HL-60/S4 treated with retinoic acid at 250 ng/mL for 4 days and 3 days (cell line): ENCODE results near the gene MAP3K3.

ENCODE experiments used
- in situ Hi-C: fragments of 300-500 bp; cut with MboI; formaldehyde crosslinking; loops from 2 replicates; pipeline ENCODE4 v1.7.0; 2022; ENCODE audit warnings: low sequenced_read_pairs

The MAP3K3 gene

GRCh38 chr17:63647936-63648335, 25.7 kb downstream of the MAP3K3 start:
- in situ Hi-C loops, result no loop called here

DNA sequence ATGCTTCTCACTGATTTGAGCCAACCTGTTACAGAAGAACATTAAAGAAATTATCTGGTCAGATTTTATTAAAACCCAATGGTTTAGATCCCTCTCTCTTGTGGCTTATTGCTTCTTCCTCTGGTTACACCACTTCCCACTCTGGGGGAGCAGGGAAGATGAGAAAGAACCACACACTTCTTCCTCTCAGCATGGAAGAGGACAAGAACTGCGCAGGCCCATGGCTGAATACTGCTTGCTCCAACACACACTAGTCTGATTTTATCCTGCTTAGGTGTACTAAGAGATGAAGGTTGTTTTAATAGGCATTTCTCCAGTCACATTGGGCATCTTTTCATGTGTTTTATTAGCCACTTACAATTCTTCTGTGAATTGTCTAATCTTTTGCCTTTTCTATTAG, 27.6 kb downstream of the MAP3K3 start:
- in situ Hi-C loops, result no loop called here

- in situ Hi-C loops, result no loop called here
These were observed 29.9 kb downstream of the MAP3K3 start for GRCh38 chr17:63652106-63652505.

GRCh38 chr17:63653050-63653449, 30.8 kb downstream of the MAP3K3 start:
- in situ Hi-C loops, result no loop called here

DNA sequence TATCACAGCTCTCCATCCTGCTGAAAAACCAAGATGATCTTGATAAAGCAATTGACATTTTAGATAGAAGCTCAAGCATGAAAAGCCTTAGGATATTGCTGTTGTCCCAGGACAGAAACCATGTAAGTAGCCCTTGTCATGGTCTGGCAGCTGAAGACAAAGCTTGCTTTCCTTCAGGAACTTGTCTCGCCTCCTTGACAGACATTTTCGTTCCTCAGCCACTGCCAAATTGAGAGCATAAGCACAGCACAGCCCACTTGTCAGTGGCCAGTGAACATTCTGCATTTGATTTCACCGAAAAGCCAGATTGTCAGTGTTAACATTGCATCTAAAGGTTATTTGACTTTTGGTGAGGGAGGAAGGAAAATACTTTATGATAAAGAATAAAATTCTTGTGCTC, 35.6 kb downstream of the MAP3K3 start:
- in situ Hi-C loops, result no loop called here

DNA sequence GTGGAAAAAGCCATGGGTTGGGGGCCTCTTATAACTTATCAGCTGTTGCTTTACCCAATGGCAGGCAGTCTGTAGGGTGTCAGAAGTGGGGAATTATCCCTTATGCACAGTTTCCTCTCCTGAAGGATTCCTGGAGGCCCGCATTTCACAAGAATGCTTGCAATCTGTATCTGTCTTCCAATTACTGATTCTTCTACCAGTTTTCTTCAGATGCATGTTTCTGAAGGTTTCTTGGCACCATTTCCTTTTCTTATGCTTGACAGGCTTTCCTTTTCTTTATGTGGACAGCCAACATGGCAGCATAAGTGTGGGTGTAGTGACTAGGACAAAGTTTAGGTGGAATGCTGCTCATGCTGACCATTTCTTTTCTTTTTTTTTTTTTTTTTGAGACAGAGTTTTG, 36.1 kb downstream of the MAP3K3 start:
- in situ Hi-C loops, result no loop called here

DNA sequence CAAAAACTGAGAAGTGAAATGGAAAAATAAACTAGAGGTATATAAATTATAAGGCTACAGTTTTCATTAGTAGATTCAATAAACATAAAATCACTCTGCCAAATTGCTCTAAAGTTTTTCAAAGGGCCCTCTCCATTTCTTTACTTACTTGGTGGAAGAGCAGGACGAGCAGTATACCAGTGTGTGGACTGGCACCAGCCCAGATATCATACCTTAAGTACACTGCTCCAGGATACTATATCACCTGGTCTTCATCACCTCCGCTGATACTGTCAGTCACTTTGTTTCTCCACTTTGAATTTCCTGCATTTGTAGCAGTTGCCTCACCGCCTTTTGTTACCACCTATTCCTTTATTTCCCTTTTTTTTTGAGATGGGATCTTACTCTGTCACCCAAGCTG, 37.6 kb downstream of the MAP3K3 start:
- in situ Hi-C loops, result no loop called here

- in situ Hi-C loops, result no loop called here
These were observed 43.5 kb downstream of the MAP3K3 start for GRCh38 chr17:63665527-63666214.

GRCh38 chr17:63672856-63673255, 50.6 kb downstream of the MAP3K3 start:
- in situ Hi-C loops, result no loop called here

DNA sequence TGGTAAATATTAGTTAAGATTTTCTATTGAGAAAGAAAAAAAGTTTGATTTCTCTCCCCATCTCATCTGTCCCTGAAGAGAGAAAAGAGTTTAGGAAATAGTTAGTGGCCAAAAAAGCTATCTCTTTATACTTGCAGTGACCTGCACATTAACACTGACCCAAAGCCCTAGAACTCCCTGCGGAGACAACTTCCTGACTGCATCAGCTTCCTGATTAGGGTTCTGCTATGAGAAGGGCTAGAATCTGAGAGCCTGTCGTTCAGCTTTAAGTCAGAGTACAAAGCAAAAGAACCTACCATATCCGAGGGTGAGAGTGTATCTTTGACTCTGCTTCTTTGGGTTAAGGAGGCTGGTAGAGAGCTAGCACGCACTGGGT, 53.0 kb downstream of the MAP3K3 start:
- in situ Hi-C loops, result no loop called here

DNA sequence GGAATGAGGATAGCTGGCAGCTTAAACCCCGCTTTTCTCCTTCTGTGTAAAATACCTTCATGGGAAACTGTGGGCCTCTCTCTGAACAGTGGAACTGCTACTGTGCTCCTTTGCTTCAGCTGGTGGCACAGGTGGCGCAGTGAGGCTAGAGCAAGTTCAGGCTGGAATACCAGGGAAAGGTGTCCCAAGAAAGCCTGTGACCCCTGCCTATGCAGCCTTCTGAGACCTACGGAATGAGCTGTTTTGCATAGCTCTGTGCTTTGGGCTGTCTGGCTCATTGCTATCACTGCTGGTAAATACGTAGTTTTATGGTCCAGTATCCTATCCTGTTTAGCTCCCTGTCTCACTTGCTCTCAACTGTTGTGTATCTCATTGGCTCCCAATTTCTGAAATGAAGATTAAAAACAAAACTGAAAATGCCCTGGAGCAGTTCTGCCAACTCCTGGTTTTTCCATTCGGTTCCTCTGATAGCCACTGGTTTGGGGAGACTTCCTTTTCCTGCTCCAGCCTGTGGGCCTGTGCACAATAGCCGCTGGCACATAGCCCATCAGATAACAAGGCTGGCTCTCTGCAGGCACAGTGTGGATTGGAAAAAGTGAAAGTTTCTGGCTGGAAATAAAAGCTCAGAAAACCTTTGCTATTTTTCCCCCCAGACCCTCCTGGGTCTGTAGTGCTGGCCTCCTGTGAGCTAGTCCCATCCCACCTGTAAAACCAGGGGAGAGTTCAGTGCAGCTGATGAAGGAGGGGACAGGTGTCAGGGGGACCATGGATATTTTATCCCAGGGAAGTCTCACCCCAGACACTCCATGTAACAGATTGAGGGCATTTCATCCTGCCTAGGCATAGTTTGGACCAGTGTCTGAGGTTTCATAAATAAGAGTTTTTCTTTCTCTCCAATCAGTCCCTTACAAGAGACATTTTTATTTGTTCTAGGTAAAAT, 53.7 kb downstream of the MAP3K3 start:
- in situ Hi-C loops, result no loop called here

DNA sequence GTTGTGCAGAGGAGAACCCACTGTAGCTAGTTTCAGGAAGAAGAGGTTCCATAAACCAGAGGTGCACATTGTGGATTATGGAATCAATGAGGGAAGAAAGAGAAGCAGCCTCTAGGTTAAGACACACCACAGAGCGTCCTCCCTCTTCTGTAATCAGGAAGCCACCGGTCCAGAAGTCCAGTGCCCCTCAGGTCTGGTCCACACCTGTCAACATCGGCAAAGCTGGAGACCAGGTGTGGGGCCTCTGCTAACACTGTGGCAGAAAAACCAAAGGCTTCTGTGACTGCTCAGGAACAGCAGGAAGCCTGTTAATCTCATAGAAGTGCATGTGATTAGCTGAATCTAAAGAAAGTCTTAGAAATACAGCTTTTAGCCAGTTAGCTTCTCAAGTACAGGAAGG, 54.4 kb downstream of the MAP3K3 start:
- in situ Hi-C loops, result no loop called here

- in situ Hi-C loops, result no loop called here
These were observed 57.0 kb downstream of the MAP3K3 start for GRCh38 chr17:63679214-63679613.

DNA sequence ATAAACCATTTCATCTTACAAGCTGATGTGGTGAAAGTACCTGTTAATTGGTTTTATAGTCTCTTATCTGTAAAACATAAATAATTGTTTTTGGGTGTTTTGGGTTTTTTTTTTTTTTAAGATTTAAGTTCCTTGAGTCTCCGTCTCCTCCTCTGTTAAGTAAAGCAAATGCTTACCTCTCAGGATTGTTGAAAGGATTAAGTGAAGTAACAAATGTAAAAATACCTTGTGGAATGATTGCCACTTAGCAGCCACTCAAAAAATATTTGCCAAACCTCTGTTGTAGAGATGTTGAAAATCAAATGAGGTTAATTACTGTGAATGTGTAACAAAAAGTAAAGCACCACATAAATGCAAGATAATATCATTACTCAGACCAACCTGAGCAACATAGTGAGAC, 58.5 kb downstream of the MAP3K3 start:
- in situ Hi-C loops, result no loop called here

DNA sequence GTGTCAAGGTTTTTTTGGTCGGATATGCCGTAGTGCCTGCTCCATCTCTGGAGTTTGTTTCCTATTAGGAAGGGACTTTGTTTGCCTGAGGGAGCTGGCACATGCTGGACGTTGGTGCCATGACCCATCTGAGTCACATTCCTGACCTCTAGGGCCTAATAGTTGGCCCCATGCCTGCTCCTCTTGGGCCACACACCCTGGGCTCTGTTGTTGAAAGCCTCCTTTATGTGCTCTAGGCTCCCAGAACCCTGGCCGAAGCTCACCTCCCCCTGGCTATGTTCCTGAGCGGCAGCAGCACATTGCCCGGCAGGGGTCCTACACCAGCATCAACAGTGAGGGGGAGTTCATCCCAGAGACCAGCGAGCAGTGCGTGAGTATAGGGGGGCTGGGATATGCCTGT, 59.3 kb downstream of the MAP3K3 start:
- in situ Hi-C loops, result no loop called here

DNA sequence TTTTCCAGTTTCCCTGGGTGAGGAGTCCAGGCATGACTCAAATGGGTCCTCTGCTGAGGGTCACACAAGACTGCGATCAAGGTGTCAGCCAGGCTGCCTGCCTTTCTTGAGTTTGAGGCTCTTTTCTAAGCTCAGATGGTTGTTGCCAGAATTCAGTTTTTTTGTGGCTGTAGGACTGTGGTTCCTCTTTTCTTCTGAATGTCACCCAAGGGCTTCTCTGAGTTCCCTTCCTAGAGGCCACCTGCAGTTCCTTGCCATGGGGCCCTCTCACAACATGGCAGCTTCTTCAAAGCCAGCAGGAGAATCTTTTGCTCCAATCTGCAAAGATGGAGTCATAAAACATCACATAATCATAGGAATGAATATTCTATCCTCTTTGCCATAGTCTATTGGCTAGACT, 60.2 kb downstream of the MAP3K3 start:
- in situ Hi-C loops, result no loop called here

- in situ Hi-C loops, result no loop called here
These were observed 60.8 kb downstream of the MAP3K3 start for GRCh38 chr17:63682981-63683380.

GRCh38 chr17:63685041-63685440, 62.8 kb downstream of the MAP3K3 start:
- in situ Hi-C loops, result no loop called here

DNA sequence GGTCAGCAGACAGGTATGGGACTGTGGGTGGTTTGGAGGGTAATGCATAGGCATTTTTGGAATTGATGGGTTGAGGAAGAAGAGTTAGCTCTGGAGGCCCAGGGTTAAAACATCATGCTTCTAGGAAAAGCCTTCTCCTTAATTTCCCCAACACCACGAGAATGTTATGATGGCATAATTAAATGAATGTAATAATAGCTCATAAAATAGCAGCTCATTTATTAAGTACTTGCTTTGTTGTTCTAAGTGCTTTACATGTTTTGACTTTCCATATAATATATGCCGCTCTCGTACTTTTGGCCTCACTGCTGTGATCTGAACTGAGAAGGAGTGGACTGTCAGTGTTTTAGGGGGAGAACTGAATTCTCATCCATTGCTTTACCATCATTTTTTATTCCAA, 63.4 kb downstream of the MAP3K3 start:
- in situ Hi-C loops, result no loop called here

GRCh38 chr17:63686138-63686685, 64.0 kb downstream of the MAP3K3 start:
- in situ Hi-C loops, result no loop called here

GRCh38 chr17:63688396-63689020, 66.3 kb downstream of the MAP3K3 start:
- in situ Hi-C loops, result no loop called here

GRCh38 chr17:63689479-63689878, 67.3 kb downstream of the MAP3K3 start:
- in situ Hi-C loops, result no loop called here
